ENCODE results near the gene PRKCE. TPM values are rescaled to one million over a fixed set of nuclear protein-coding genes. Genes with fewer than 3 reads are reported as not detected.

PRKCE gene
- total and polyA plus RNA-seq, 2 donors (not counting 3 experiments of a cell fraction or from before 2014, with no cell fraction given), result 27.9 to 33.9 TPM

DNA sequence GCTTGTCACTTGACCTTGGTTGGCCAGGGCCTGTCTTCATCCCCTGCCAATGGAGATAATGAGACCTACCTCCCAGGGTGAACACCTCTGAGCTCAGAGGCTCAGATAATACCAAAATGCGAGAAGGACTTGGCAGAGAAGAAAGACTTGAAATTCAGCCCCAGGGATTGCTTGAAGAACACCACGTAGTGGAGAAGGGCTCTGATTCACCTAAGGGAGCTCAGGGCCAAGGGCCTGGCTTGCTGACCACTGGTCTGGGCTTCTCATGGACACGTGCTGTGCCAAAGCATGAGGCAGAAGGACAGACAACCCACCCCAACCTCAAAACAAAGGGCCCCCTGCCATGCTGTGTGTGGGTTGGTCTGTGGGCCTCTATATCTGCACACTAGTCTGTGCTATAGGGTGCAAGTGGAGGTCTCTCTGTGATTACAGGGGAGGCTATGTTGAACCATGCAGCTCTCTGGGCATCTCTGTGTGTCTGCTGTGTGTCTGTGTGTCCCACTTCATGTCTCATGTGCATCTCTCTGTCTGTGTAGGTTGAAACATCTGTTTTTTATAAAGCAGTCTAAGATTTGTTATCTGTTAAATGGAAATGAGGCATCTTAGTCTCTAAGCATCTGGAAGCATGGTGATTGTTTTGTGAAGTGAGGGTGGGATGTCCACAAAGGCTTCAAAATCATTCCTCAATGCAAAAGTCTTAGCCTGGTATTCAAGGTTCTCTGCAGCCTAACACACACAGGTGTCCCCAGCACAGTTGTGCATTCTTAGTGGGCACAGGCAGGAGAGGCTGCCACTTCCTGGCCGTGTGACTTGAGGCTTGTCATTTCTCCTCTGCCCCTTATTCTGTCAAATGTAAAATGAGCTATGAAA, 584.8 kb downstream of the PRKCE start:
- ChIA-PET POLR2A (interaction anchor here (0.6 kb wide), 1 partner anchor 58 kb away, joined by 3 read pairs; no protein-coding TSS in a partner anchor), CTCF (interaction anchor here (1.1 to 1.6 kb wide), 4 partner anchors 9 to 36 kb away, joined by 3 to 5 read pairs (median 4); no protein-coding TSS in a partner anchor)
- intact Hi-C loops (cut with micrococcal nuclease), result no loop called here
- no peaks in the 10 kb centered on the region for H4K20me1 ChIP-seq (replicated peaks; ENCODE audit: control insufficient read depth, extremely low read depth, insufficient read depth, low read length)
- no peaks in the 10 kb centered on the region for H3K79me2 ChIP-seq (ENCODE audit: control insufficient read depth, insufficient read depth, low read length)
- H3K9me1 ChIP-seq (replicated peaks; ENCODE audit: control insufficient read depth, extremely low read depth, insufficient read depth, low read length), result no peaks in the 10 kb centered on the region
- H3K27ac ChIP-seq (ENCODE audit: insufficient read depth, low read depth, low read length), result no peak overlapping the region
- no peak overlapping the region for H3K9ac ChIP-seq (replicated peaks; ENCODE audit: extremely low read depth, insufficient read depth, low read length)
- no peak overlapping the region for H3K4me3 ChIP-seq (replicated peaks in 1 of 3; ENCODE audit: insufficient read depth in 1 of 3, low read depth in 1 of 3, low read length in 3 of 3)
- no TSS peak for BruUV-seq (replicated peaks)
- DNase-seq (ENCODE audit: low read depth, low spot score) (no peak), FAIRE-seq (no peak)
- H3K4me1 ChIP-seq (ENCODE audit: control insufficient read depth, extremely low read depth, insufficient read depth, low read length), result peaks cover 3% of the 10 kb centered on the region
- no peak overlapping the region for H3K4me2 ChIP-seq (ENCODE audit: insufficient read depth, low read length)
- no peaks in the 10 kb centered on the region for H3K27me3 ChIP-seq (ENCODE audit: control insufficient read depth in 2 of 2, insufficient read depth in 2 of 2, low read length in 2 of 2)
- H3K36me3 ChIP-seq (ENCODE audit: control insufficient read depth in 2 of 2, extremely low read depth in 1 of 2, insufficient read depth in 2 of 2, low read length in 2 of 2), result no peaks in the 10 kb centered on the region
- H2AFZ ChIP-seq (ENCODE audit: low read depth, low read length), result no peak overlapping the region
- dilution Hi-C loops (cut with MboI; ENCODE audit: extremely low pct_ligation_motif_present, low sequenced_read_pairs), result no loop called here
- H3K9me3 ChIP-seq (replicated peaks; ENCODE audit: control insufficient read depth, insufficient read depth, low read length), result no peaks in the 10 kb centered on the region
- no peak for TF ChIP-seq MYC (IDR thresholded peaks at IDR 0.05; ENCODE audit: low read depth, low read length)
- no peak for TF ChIP-seq POLR2A (IDR thresholded peaks at IDR 0.05; ENCODE audit: low read depth, low read length)
- TF ChIP-seq, protein P1, sequence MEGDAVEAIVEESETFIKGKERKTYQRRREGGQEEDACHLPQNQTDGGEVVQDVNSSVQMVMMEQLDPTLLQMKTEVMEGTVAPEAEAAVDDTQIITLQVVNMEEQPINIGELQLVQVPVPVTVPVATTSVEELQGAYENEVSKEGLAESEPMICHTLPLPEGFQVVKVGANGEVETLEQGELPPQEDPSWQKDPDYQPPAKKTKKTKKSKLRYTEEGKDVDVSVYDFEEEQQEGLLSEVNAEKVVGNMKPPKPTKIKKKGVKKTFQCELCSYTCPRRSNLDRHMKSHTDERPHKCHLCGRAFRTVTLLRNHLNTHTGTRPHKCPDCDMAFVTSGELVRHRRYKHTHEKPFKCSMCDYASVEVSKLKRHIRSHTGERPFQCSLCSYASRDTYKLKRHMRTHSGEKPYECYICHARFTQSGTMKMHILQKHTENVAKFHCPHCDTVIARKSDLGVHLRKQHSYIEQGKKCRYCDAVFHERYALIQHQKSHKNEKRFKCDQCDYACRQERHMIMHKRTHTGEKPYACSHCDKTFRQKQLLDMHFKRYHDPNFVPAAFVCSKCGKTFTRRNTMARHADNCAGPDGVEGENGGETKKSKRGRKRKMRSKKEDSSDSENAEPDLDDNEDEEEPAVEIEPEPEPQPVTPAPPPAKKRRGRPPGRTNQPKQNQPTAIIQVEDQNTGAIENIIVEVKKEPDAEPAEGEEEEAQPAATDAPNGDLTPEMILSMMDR (IDR thresholded peaks at IDR 0.05; ENCODE audit: extremely low read depth in 1 of 2, insufficient read depth in 1 of 2, low read depth in 1 of 2, low read length in 2 of 2), result no peak
- no peak for TF ChIP-seq EZH2 (IDR thresholded peaks at IDR 0.05; ENCODE audit: borderline replicate concordance, low read depth, low read length, severe bottlenecking)
- no peak for TF ChIP-seq POLR2AphosphoS5 (IDR thresholded peaks at IDR 0.05; ENCODE audit: insufficient read depth, low read depth, low read length)
- TF ChIP-seq, protein P2, sequence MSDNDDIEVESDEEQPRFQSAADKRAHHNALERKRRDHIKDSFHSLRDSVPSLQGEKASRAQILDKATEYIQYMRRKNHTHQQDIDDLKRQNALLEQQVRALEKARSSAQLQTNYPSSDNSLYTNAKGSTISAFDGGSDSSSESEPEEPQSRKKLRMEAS (IDR thresholded peaks at IDR 0.05; ENCODE audit: insufficient read depth, insufficient read length), result no peak
- no peak for TF ChIP-seq GATA2 (IDR thresholded peaks at IDR 0.05; ENCODE audit: insufficient read depth, insufficient read length, low read depth, low read length)
- no peak for TF ChIP-seq JUN (IDR thresholded peaks at IDR 0.05; ENCODE audit: borderline replicate concordance, insufficient read depth, insufficient read length, low read depth)
- no peak for TF ChIP-seq FOS (IDR thresholded peaks at IDR 0.05; ENCODE audit: borderline replicate concordance, insufficient read depth, low read length)
